ENCODE data around the gene EIF4ENIF1.
A peak's percentile ranks its signal among the peaks of the same experiment; 100 is the strongest.
"Not testable (repeated sequence)": the region's sequence is repeated elsewhere in the genome, so short reads cannot be mapped to it uniquely, and the experiment has no call there.

EIF4ENIF1 gene

DNA sequence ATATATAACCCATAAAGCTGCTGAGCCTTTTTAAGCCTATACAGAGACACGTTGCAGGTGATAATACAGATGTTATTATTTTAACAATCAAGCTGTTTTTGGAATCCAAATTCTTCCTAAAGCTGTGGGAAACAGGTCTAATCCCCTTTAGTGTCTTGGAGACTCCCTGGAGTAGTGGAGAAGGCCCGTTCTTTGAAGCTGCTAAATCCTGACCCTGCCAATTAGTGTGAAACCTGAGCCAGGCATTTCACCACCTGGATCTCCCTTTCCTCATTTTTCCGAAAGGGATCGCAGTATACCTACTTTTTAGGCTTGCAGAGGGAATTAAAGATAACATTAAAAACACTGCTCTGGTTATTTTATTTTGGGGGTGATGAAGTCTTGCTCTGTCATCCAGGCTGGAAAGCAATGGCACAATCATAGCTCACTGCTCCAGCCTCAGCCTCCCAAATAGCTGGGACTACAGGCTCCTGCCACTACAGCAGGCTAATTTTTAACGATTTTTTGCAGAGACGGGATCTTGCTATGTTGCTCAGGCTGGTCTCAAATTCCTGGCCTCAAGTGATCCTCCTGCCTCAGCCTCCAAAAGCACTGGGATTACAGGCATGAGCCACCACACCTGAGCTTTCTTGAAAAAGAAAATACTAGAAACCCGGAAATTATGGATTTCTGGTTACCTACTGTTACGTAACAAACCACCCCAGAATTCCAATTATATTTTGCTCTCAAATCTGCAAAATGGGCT is 1.7 kb upstream of the EIF4ENIF1 start:
- DNase-seq (ENCODE audit: low read depth), result no peak

DNA sequence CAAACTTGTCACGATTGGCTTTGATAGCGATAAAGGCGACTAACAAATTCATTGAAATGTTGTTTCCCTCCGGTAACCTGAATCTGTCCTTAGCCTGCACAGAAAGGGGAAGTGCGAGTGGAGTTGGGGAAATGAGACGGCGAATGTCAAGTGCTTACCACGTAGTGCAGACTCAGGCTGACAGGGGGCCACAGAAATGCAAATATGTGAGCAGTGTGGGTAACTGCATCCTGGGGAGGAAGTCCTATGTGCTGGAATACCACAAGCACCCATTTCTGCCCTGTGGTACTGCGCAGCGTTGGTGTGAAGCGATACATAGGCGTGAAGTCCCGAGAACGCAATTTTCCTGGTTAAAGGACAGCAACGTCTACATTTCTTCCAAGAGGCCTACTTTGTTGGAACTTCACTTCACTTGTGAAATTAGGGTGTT is 869 bp upstream of the EIF4ENIF1 start:
- peak; percentile 45 for DNase-seq (ENCODE audit: low read depth)

DNA sequence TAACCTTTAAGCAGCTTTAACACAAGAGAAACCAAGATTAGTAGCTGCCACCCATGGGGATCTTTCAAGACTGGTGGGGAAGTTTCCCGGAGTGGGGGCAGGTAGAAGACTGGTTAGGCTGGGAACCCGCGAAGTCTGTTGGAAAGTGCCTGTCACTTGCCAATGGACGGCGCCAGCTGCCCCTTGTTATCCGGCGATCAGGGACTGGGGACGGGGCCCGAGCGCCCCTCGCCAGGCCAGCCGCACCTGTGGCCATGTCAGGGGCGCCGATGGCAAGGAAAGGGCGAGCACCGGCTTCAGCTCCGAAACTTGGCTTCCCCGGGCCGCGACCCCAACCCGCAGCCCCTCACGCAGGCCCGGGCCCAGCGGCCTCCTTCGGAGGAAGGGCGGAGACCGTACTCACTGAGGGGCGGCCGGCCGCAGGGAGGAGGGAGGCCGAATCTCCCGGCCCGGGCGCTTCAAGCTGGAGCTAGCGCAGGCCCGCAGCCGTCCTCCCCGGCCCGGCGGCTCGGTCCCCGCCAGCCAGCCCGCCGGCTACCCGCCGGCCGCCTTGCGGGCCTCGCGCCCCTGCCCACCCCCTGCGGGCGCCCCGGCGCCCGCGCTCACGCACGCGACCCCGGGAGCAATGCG is 539 bp downstream of the EIF4ENIF1 start:
- DNase-seq (ENCODE audit: low read depth), result peak; percentile 8

DNA sequence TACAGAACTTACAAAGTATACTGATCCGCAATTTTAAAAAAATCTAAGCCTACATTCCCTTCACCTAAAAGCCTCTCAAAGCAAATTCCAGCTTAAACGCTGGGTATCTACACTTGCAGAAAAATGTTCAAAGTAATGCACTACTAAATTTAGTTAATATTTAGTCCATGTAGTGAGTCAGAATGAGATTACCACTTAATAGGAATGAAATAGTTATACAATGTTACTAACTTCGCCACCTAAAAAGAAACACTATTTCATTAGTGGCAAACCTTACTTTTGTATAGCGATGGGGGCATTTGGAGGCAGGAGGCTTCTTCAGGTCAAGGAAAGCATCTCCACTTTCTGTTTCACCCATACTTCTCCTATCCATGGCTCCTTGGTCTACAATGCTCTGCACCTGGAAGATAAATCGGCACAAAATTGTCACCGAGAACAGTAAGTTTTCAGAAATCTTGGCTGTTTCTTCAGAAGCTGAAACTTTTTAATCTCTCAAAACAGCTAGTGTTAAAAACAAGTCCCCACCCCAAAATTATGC is 1.2 kb downstream of the EIF4ENIF1 start:
- DNase-seq (ENCODE audit: low read depth), result no peak

DNA sequence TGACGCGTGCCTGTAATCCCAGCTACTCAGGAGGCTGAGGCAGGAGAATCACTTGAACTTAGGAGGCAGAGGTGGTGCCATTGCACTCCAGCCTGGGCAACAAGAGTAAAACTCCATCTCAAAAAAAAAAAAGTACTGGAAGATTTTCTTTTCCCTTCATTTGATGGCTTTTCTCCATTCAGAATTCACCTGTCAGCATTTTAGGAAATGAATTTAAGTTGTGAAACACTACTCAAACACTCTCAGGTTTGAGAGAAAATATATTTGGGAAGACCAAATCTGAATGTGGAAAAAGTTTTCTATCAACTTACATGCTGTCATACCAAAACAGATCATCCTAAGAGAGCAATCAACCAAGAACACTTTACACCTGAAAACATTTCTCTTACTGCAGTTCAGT is 2.7 kb downstream of the EIF4ENIF1 start:
- DNase-seq (ENCODE audit: low read depth), result no peak

DNA sequence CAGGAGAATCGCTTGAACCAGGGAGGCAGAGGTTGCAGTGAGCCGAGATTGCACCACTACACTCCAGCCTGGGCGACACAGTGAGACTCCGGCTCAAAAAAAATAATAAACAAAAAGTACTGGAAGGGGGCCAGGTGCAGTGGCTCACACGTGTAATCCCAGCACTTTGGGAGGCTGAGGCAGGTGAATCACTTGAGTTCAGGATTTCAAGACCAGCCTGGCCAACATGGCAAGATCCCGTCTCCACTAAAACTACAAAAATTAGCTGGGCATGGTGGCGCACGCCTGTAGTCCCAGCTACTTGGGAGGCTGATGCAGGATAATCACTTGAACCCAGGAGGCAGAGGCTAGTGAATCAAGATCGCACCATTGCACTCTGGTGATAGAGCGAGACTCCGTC is 3.3 kb downstream of the EIF4ENIF1 start:
- not testable (repeated sequence) for DNase-seq (ENCODE audit: low read depth)

DNA sequence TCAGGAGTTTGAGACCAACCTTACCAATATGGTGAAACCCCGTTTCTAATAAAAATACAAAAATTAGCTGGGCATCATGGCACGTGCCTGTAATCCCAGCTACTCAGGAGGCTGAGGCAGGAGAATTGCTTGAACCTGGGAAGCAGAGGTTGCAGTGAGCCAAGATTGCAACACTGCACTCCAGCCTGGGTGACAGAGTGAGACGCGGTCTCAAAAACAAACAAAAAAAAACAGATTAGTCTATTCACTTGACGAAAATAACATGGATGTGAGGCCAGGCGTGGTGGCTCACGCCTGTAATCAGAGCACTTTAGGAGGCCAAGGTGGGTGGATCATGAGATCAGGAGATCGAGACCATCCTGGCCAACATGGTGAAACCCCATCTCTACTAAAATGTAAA is 7.2 kb downstream of the EIF4ENIF1 start:
- not testable (repeated sequence) for DNase-seq (ENCODE audit: low read depth)

DNA sequence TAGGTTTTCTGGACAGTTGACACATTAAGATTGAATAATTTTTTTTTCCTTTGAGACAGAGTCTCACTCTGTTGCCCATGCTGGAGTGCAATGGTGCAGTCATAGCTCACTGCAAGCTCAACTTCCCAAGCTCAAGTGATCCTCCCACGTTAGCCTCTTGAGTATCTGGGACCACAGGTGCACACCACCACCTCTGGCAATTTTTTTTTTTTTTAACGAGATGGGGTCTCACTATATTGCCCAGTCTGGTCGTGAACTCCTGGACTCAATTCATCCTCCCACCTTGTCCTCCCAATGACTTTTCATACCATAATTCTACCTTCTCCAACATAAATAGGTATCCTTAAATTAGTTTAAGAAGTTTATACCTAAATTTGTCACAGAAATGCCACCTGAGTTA is 8.5 kb downstream of the EIF4ENIF1 start:
- DNase-seq (ENCODE audit: low read depth), result no peak

DNA sequence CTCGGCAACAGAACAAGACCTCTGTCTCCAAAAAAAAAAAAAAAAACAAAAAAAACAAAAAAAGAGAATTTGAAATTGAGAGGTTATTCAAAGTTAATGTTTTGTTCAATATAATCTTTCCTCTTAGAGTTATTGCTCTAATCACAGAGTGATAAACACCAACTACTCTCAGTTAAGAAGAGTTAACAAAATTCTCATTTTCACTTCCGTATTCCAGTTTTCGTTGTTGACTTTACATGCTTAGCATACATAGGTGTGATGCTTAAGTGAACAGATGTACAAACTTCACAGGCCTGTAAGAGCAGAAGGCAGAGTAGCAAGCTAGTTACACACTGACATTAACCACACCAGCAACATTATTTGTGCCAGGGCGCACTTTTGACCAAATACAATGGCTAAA is 12.3 kb downstream of the EIF4ENIF1 start:
- no peak for DNase-seq (ENCODE audit: low read depth)

DNA sequence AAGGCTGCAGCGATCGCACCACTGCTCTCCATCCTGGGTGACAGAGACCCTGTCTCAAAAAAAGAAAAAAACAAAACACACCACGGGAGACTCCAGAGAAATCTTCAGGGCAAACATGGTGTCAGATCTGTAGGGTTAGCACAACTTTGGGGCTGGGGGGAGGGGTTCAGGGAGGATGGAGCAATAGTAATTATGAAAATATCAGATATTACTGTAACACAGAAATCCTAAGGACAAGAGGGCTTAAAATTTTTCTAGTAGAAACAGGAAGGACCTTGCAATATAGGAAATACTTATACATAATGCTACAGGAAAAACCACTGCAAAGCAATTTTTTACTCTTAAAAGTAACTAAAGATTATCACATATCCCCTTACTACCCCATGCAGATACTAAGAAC is 13.8 kb downstream of the EIF4ENIF1 start:
- no peak for DNase-seq (ENCODE audit: low read depth)

DNA sequence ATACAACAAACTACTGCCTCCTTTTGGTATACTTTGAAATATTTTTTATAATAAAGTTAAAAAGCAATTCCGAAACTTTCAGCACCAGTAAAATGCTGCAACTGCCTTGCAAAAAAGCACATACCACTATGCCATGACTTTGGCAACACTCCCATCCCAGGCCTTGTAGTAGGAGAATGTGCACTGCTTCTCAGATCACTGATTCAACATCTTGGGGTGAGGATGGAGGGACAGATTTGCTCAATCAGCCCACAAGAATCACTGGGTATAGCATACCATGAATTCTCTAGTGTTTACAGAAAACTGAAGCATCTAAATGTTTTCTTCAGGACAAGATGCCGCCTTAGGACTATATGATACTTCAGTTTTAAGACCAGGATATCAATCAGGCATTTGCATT is 14.9 kb downstream of the EIF4ENIF1 start:
- DNase-seq (ENCODE audit: low read depth), result no peak

DNA sequence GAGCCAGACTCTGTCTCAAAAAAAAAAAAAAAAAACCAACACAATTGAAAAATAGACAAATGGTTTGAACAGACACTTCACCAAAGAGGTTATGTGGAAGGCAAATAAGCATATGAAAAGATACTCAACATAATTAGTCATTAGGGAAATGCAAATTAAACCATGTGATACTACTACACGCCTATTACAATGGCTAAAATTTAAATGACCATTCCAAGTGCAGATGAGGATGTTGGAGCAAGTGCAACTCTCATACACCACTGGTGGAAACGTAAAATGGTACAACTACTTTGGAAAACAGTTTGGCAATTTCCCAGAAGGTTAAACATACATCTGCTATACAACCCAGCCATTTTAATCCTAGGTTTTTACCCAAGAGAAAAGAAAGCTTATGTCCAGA is 24.3 kb downstream of the EIF4ENIF1 start:
- no peak for DNase-seq (ENCODE audit: low read depth)

DNA sequence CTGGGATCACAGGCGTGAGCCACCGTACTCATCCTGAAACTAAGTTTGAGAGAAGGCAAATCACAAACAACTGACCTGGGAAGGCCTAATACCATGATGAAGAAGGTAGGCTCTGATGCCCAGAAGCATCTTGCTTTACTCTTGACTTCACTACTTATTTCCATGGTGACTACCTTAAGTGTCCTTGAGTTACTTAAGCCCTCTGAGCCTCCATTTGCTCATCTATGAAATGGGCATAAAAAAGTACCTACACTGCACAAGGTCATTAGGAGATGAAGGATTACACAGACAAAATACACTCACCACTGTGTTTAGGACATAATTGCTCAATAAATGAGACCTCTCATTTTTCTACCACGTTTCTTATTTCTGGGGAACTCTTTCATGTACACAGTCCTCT is 27.9 kb downstream of the EIF4ENIF1 start:
- no peak for DNase-seq (ENCODE audit: low read depth)

DNA sequence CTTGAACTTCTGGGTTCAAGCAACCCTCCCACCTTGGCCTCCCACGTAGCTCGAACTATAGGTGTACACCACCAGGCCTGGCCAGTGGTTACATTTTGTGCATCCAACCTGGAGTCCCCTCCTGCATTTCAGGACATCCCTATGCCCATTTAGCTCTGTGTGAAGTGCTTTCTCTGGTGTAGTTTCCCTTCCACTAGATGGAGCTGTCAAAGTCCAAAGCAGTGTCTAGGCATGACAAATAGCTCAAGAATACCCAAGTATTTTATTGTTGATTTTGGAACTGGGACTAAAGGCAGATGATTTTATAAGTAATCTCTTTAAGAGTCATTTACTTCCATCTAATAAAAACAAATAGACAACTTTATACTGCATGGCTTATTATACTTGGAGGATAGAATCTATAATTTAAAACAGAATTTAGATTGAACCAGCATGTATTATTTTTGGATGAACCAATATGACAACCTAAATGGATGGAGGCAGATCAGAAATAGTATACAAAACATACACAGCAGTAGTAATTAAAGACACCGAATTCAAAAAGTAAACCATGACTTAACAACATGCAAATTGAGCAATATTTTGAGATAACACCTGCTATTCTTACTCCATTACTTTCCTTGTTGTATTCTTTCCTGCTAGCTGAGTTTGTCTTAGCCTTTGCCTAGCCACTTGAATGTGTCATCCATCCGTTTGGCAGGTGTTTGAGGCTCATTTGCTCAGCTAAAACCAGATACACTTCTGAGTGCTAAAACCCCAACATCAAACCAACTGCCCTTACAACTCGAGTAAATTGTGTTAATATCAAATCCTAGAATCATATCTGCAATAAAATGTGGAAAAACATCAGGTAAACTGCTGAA is 37.7 kb downstream of the EIF4ENIF1 start:
- DNase-seq (ENCODE audit: low read depth), result no peak

DNA sequence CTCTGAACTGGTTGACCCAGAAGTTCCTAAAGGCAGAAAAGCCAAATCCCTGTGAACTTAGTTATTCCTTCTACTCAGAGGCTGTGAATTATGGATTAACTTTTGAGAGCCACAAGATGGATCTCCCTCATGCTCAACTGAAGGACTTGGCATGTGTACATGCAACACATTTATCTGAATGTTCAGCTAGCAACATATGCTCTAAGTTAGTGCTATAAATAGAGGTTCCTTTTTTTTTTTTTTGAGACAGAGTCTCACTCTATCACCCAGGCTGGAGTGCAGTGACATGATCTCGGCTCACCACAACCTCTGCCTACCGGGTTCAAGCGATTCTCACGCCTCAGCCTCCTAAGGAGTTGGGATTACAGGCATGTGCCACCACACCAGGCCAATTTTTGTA is 40.1 kb downstream of the EIF4ENIF1 start:
- no peak for DNase-seq (ENCODE audit: low read depth)

DNA sequence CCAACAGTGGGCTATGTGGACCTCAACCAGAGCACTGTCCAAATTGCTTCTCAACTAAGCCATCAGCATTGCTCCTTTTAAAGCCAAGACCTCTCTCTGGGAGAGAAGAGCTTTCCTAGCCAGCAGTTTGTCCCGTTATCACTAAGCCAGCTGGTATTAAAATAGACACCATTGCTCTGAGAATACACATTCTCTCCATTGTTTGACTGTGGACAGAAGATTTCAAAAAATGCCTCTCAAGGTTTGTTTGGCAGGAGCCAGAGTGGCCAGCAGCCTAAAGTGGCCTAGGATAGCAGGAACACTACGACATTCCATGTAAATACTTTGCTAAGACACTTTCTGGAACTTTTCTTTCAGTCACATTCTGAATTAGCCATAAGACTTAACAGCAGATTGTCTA is 41.3 kb downstream of the EIF4ENIF1 start:
- no peak for DNase-seq (ENCODE audit: low read depth)

DNA sequence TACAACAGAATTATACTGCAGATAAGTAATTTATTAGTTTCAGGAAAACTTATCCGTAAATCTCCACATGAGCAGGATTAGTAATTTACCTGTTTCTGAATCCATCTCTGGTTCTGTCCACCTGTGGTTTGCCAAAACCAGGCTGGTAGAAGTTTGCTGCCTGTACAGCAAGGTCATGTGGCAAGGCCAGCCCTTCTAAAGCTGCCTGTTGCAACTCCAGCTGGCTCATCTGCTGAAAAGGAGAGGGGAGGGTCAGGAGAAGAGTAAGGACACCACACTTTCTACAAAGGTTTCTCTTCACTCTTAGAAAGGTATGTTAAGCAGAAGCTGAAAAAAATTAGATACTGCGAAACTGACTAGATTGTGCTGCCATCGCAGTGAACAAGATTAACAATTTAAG is 42.3 kb downstream of the EIF4ENIF1 start:
- DNase-seq (ENCODE audit: low read depth), result no peak

DNA sequence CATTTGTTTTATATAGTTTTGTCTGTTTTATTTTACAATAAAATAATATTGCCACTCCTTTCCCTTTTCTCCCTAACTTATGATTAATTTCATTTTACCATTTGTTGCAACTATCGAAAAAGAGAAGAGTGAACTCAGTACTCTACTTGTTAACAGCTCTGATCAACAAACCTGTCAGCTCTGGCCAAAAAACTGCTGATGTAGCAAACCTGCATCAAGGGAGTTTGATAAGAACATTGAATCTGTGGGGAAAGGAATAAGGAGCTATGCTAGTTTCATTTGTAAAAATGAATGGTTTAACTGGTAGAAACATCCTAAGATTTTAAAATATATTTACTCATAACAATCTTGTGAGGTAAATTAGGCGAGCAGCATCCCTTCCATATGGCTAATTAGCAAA is 42.9 kb downstream of the EIF4ENIF1 start:
- DNase-seq (ENCODE audit: low read depth), result no peak

DNA sequence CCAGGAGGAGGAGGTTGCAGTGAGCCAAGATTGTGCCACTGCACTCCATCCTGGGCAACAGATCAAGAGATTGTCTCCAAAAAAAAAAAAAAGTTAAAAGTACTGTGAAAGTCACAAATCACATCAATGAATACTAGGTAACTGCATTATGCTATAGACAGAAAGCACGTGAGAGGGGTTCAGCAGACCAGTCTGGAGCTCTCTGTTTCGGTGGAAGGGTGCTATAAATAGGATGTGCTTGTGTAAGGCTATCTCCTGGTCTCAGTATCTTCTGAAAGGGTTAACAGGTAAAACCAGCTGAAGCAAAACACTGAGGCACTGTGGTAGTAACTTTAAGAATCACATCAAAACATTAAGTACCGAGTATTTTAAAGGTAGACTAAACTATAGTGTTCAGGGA is 43.4 kb downstream of the EIF4ENIF1 start:
- no peak for DNase-seq (ENCODE audit: low read depth)

DNA sequence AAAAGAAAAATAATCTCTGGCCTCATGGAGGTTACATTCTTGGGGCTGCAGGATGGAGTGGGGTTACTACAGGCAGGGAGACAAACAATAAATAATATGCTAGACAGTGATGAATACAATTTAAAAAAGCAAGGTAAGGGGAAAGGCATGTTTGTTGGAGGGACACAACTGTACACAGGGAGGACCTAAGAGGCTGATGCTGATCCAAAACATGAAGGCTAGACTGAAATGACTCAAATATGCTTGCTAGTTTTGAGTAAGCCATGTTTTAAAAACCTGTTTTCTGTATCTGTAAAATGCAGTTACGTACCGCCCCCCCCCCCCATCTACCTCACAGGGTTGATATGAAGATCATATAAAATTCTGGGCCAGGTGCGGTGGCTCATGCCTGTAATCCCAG is 44.0 kb downstream of the EIF4ENIF1 start:
- DNase-seq (ENCODE audit: low read depth), result no peak

DNA sequence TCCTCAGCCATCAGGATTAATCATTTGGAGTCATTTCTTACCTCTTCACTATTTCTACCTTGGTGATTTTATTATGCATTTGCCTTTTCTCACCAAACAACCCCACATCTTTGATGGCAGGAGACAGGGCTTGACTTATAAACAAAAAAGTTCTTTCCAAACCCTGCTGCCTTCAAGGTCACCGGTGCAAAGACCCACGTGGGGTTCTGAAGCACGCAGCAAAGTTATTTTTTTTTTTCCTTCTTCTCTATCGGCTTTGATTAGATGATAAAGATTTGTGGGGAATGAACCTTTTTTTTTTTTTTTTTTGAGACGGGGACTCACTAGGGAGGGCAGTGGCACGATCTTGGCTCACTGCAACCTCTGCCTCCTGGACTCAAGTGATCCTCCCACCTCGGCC is 46.1 kb downstream of the EIF4ENIF1 start:
- DNase-seq (ENCODE audit: low read depth), result no peak

DNA sequence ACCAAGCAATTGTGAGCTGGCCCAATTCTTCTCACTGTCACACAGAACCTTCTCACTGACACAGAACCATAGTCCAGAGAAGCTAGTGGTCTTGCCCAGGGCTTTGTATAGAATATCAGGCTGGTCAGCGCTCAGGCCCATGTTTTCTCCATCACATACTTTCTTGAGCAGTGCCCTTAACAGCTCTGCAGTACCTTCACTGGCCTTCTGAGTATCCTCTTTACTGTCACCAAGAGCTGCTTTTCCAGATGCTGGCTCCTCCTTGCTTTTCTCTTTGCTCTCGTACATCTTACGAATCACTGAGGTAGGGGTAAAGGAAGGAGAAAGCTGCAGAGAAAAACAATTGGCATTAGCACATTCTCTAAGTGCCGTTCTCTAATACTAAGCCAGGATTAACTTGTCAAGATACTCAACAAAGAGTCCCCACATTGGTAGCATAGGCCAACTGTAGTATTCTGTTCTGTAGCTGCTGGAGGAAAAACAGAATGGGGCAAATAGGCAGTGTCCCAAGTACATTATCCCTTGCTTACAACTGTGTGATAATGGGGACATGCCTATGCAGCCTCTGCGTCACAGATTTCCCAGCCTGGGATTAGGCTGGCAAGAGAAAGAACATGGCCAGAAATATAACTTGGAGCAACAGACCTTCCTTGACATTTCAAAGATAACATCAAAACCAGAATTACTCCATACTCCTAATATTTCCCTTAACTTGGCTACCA is 46.7 kb downstream of the EIF4ENIF1 start:
- no peak for DNase-seq (ENCODE audit: low read depth)
